NCI-H748 treated with DMSO at 0.1 percent for 48 hours (cell line): ENCODE results near the gene PAOX.
"Not testable (repeated sequence)": the region's sequence is repeated elsewhere in the genome, so short reads cannot be mapped to it uniquely, and the experiment has no call there.

ENCODE experiments used
- DNase-seq: peaks from one replicate; lab custom pipeline; 2025; lab: John Stamatoyannopoulos, UW

Gene PAOX

DNA sequence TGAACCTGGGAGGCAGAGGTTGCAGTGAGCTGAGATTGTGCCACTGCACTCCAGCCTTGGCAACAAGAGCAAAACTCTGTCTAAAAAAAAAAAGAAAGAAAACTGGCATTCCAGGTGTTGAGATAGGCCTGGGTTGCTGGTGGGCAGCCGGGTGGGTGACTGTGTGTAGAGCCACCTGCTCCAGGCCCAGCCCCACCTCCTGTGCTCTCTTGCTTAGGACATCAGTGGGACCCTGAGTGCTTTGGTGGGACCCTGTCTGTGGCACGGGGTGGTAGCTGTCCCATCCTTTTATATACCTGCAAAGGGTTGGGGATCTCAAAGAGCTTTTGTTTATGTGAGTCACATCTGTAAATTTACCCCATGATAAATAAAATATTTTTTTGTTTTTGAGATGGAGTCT, 6.2 kb downstream of the PAOX start:
- DNase-seq = no peak

DNA sequence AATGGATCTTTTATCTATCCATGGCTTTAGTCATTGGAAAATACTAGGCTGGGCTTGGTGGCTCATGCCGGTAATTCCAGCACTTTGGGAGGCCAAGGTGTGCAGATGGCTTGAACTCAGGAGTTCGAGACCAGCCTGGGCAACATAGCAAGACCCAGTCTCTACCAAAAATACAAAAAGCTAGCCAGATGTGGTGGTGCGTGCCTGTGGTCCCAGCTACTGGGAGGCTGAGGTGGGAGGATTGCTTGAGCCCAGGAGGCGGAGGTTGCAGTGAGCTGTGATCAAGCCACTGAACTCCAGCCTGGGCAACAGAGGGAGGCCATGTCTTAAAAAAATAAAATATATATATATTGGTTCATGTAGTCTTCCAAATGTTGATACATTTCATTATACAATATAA, 7.9 kb downstream of the PAOX start:
- not testable (repeated sequence) for DNase-seq

- no peak for DNase-seq
These were observed 9.3 kb downstream of the PAOX start for GRCh38 chr10:133388236-133388972.

DNA sequence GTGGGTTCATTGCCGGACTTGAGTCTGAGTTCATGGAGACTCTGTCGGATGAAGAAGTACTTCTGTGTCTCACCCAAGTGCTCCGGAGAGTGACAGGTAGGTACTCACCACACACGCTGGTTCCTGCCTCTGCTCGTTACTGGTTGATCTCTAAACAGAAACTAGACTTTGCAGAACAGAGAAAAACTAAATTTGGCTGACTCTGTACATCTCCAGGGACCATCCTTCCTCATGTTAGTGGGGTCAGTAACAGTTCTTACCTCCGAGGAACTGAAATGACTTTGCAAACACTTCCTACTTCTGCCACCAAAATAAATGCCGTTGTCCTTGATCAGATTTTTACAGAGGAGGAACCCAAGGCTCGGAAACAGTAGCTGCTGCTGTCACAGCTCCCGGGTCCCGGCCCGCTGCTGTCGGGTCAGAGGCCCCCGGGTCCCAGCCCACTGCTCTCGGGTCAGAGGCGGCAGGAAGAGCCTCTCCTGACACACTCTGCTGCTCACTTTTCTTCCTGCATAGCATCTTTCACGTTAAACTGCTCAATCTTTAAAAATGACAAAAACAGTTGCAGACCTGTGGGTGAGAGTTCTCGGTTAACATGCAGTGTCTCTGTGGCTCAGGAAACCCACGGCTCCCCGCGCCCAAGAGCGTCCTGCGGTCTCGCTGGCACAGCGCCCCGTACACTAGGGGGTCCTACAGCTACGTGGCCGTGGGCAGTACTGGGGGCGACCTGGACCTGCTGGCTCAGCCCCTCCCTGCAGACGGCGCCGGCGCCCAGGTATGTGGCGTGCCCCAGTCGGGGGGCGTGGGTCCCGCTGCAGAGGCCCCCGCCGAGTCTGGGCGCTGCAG, 10.1 kb downstream of the PAOX start:
- no peak for DNase-seq

DNA sequence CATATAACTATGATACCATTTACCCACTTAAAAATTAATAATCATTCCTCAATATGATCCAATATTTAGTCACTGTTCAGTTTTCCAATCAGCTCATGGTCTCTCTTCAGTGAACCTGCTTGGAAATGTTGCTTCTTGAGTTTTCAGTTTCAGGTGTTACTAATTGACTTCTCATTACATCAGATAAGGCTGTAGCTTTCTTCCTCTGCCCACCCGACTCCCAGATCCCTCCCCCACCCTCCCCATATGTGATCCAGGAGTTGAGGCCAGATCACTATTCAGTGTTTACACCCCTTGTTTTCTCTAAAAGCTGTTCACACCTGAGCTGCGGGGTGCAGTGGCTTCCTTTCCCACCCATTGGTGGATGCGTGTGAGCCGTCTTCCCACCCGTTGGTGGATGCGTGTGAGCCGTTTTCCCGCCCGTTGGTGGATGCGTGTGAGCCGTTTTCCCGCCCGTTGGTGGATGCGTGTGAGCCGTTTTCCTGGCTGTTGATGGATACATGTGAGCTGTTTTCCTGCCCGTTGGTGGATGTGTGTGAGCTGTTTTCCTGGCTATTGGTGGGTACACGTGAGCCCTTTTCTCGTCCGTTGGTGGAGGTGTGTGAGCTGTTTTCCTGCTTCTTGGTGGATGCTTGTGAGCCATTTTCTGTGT, 11.7 kb downstream of the PAOX start:
- DNase-seq = no peak

DNA sequence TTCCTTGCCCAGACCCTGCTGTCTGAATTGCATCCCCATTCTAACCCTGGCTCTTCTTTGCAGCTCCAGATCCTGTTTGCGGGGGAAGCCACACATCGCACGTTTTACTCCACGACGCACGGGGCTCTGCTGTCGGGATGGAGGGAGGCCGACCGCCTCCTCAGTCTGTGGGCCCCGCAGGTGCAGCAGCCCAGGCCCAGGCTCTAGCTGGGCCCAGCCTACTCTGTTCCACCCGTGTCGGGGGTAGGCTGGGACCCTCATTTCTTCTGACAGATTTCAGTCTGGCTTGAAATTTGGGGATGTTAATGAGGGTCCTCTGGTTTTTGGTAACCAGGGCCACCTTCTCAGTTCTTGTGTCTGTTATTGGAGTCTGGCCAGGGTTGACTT, 12.2 kb downstream of the PAOX start:
- DNase-seq = no peak

DNA sequence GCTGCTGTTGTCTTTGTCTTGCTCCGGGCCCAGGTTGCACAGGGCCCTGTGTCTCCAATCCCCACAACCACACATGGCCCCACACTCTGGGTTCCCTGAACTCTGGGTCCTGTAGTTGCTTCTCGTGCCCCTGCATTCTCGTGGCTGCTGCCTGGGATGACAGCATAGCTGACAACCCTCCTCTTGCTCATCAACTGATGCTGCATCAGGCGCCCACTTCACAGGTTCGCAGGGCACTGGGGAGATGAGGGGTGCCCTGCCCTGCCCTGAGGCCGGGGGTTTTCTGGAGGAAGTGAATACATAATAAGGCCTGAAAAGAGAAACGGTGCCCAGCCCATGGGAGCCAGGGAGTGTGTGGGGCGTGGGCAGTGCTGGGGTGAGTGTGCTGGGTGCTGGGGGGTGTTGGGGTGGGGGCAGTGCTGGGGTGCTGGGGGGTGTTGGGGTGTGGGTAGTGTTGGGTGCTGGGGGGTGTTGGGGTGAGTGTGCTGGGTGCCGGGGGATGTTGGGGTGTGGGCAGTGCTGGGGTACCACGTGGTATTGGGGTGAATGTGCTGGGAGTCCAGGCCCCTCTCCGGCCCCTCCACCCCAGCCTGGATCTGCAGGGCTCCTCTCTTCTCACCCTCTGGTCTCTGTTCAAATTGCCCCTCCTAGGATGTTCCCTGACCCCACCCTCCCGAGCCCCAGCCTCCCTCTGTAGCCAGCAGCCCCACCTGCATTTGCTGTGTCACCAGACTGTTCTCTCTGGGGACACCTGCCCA, 12.9 kb downstream of the PAOX start:
- no peak for DNase-seq

DNA sequence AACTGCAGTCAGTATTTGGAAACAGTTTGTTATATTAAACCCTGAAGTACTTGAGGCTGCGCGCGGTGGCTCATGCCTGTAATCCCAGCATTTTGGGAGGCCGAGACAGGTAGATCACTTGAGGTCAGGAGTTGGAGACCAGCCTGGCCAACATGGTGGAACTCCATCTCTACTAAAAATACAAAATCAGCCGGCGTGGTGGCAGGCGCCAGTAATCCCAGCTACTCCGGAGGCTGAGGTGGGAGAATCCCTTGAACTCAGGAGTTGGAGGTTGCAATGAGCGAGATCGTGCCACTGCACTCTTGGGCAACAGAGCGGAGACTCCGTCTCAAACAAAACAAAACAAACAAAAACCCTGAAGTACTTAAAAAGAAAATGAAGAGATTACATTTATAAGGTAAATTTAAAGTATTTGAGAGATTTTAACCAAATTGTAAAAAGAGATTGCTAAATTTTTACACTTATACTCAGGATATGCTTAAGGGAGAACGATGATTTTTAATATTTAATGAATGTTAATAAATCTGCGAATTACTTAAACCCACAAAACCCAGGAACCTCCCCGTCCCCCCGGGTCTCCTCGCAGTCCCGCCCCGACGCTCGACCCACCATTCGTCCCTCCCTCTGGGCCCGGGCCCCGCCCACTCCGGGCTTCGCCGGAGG, 14.5 kb downstream of the PAOX start:
- DNase-seq = no peak

DNA sequence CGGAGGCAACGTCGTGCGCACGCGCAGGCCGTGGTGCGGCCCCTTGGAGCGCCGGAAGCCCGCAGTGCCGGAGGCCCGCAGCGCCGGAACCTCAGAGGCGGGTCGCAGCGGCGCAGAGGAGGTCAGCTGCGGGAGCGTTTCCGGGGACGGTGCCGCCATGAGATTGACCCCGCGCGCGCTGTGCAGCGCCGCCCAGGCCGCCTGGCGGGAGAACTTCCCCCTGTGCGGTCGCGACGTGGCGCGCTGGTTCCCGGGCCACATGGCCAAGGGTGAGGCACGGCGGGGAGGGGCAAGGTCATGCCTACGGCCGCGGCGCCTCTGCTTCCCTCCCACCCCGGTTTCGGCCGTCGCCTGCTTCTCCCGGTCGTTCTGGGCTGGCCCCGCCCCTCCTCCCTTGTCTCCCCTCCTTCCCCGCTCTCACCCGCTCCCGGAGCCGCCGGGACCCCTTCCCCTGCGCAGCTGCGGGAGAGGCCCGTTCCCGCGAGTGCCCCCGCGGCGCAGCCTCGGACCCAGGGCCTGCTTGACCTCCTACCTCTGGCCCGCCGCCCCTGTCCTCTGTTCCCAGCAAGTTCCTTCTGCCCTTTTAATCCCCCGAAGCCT, 15.1 kb downstream of the PAOX start, which contains the start of gene MTG1:
MTG1 (plus strand) TSS at position 94 of the 600 bp plus-strand sequence; CDS start at position 158, 64 bp downstream.
- peak; percentile 75 for DNase-seq

- DNase-seq = no peak
These were observed 15.7 kb downstream of the PAOX start for GRCh38 chr10:133394801-133395221.

GRCh38 chr10:133396035-133396624, 17.1 kb downstream of the PAOX start:
- no peak for DNase-seq

DNA sequence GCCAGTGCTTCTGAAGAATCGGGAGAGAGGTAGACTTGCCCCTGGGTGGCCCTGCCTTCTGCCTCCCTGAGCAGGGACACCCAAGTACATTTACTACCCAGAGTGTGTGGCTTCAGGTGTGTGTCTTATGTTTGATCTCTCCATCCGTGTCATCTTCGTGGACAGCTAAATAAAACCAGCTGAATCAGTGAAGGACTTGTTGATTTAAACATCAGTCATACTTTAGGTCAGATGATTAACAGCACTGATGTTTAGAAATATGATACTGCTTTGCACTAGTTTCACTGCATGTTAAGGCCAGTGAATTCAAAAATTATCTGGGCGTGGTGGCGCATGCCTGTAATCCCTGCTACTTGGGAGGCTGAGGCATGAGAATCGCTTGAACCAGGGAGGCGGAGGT, 18.9 kb downstream of the PAOX start:
- no peak for DNase-seq

GRCh38 chr10:133399123-133399601, 20.1 kb downstream of the PAOX start:
- DNase-seq = no peak

GRCh38 chr10:133400624-133401424, 21.8 kb downstream of the PAOX start:
- no peak for DNase-seq

DNA sequence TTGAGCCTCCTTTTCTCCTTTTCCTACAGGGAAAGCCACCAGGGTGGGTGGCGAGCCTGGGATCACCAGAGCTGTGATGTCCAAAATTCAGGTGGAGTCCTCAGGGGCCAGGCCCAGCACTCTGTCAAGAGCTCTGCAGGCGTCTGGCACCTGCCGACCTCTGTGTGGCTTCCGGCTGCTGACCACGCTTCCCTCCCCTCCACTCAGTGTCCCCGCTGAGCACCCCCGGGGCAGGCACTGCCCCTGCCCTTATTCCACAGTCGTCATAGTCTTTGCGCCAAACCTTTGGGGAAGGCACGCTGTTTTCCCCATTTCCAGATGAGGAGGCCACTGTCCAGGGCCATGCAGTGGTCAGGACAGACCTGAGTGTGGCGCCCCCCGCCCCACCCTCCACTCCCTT, 22.4 kb downstream of the PAOX start:
- no peak for DNase-seq

- DNase-seq = no peak
These were observed 23.1 kb downstream of the PAOX start for GRCh38 chr10:133401981-133402725.

- no peak for DNase-seq
These were observed 24.3 kb downstream of the PAOX start for GRCh38 chr10:133403359-133403758.

DNA sequence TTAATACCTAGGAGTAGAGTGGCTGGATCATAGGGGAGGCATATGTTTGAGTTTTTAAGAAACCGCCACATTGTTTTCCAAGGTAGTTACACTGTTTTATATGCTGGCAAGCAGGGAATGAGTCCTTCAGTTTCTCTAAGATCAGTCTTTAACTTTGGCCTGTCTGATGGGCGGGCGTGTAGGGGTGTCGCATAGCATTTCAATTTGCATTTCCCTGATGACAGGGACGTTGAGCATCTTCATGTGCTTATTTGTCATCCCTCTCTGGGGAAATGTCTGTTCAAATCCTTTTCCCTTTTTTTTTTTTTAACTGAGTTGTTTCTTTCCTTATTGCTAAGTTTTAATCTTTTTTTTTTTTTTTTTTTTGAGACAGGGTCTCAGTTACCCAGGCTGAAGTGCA, 24.7 kb downstream of the PAOX start:
- DNase-seq = no peak

DNA sequence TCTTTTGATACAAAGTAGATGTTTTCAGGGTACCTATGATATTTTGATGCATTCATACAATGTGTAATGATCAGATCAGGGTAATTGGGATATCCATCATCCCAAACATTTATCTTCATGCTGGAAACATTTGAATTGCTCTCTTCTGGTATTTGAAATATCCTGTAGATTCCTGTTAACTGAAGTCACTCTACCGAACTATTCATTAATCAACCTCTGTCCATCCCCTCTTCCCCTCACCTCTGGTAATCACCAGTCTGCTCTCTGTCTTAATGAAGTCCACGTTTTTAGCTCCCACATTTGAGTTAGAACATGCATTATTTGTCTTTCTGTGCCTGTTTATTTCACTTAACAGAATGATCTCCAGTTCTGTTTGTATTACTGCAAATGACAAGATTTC, 26.2 kb downstream of the PAOX start:
- no peak for DNase-seq
